Activated CD8-positive, alpha-beta T cell treated with anti-CD3 and anti-CD28 coated beads for 36 hours (primary cell): ENCODE data around the gene DACH2. TPM values are rescaled to one million over a fixed set of nuclear protein-coding genes. Genes with fewer than 3 reads are reported as not detected.

Source experiments
- ATAC-seq: fragments of 200-7000 bp; cut with Tn5 transposase; one replicate; pipeline ENCODE4 v1.10.0; 2021; ENCODE audit warnings: mild to moderate bottlenecking, moderate library complexity
- CTCF ChIA-PET: fragments of 350-600 bp; sonication (Branson Sonifier 250); formaldehyde crosslinking; loops from one replicate; lab custom pipeline; 2021; ENCODE audit warnings: antibody characterized with exemption; lab: Charles Lee
- POLR2A ChIA-PET: fragments of 350-600 bp; sonication (Branson Sonifier 250); formaldehyde crosslinking; loops from one replicate; lab custom pipeline; 2021; ENCODE audit warnings: antibody characterized with exemption; lab: Charles Lee
- DNase-seq: peaks from one replicate; pipeline ENCODE4 v3.0.0-alpha.2; 2020
- H3K27ac Mint-ChIP-seq: one replicate; pipeline ENCODE4 v1.8.0; 2021; ENCODE audit warnings: mild to moderate bottlenecking, mixed read lengths
- H3K27me3 Mint-ChIP-seq: one replicate; pipeline ENCODE4 v1.8.0; 2021; ENCODE audit warnings: mixed read lengths
- H3K36me3 Mint-ChIP-seq: one replicate; pipeline ENCODE4 v1.8.0; 2021; ENCODE audit warnings: low read depth, mixed read lengths
- H3K4me1 Mint-ChIP-seq: one replicate; pipeline ENCODE4 v1.8.0; 2021; ENCODE audit warnings: low read depth, mixed read lengths
- H3K4me3 Mint-ChIP-seq: one replicate; pipeline ENCODE4 v1.8.0; 2021; ENCODE audit warnings: mild to moderate bottlenecking, moderate library complexity, mixed read lengths
- H3K9me3 Mint-ChIP-seq: one replicate; pipeline ENCODE4 v1.8.0; 2021; ENCODE audit warnings: mixed read lengths
- intact Hi-C: fragments of 100-400 bp; cut with micrococcal nuclease; formaldehyde crosslinking; loops from one replicate; pipeline ENCODE4 v1.10.0; 2022
- total RNA-seq, 2 experiments: library from RNA; stranded (reverse); gene quantifications; one replicate each; pipeline ENCODE4 v1.2.3, GENCODE V29; 2021
- TF ChIP-seq, protein P1 (sequence below): fragments of 200-600 bp; IDR thresholded peaks from one replicate; pipeline ENCODE4 v1.8.0; 2022; ENCODE audit warnings: antibody characterized with exemption, mild to moderate bottlenecking

Gene DACH2
- total RNA-seq, 2 experiments from 2014 or later = not detected

DNA sequence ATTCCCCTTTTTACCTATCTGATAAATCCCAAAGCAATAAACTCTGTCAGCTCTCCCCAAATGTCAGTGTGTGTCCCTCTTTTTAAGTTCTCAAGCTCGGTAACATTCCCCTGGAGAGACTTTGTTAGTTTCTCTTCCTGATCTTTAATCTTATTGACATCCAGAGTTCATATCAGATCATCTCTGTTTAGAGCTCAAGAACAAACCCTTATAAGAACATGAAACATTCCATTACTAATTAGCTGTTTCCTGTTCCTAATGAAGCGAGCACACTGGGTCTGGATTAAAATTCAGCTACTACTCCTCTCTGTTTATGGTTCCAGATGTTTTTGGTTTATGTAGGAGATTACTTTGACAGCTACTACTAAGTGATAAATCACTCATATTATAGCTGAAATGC, 681.5 kb downstream of the DACH2 start:
- no peaks in the 10 kb centered on the region for H3K4me1 Mint-ChIP-seq
- no peaks in the 10 kb centered on the region for H3K27me3 Mint-ChIP-seq
- CTCF ChIA-PET = no interaction called here
- H3K36me3 Mint-ChIP-seq = no peaks in the 10 kb centered on the region
- TF ChIP-seq, protein P1, sequence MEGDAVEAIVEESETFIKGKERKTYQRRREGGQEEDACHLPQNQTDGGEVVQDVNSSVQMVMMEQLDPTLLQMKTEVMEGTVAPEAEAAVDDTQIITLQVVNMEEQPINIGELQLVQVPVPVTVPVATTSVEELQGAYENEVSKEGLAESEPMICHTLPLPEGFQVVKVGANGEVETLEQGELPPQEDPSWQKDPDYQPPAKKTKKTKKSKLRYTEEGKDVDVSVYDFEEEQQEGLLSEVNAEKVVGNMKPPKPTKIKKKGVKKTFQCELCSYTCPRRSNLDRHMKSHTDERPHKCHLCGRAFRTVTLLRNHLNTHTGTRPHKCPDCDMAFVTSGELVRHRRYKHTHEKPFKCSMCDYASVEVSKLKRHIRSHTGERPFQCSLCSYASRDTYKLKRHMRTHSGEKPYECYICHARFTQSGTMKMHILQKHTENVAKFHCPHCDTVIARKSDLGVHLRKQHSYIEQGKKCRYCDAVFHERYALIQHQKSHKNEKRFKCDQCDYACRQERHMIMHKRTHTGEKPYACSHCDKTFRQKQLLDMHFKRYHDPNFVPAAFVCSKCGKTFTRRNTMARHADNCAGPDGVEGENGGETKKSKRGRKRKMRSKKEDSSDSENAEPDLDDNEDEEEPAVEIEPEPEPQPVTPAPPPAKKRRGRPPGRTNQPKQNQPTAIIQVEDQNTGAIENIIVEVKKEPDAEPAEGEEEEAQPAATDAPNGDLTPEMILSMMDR = no peak
- POLR2A ChIA-PET = no interaction called here
- intact Hi-C loops = no loop called here
- ATAC-seq = no peak
- DNase-seq = no peak
- H3K9me3 Mint-ChIP-seq = peaks cover 1% of the 10 kb centered on the region
- no peak overlapping the region for H3K27ac Mint-ChIP-seq
- no peak overlapping the region for H3K4me3 Mint-ChIP-seq

DNA sequence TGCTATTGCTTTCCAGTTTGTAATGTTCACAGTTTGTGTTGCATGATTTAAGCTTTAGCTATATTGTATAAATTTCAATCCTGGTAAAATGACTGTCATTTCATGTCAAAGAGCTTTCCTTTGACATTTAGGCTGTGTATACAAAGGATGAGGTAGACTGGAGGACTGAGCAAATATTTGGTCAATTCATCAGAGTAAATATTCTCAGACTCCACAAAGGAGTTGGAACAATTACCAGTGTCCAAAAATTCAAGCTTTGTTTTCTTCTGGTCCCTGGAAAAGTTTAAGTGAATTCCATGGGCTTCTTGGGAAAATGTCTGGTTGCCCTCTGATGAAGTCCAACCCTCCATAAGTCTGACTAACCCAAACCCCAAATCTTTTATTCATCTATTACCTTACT, 682.4 kb downstream of the DACH2 start:
- Mint-ChIP-seq H3K27me3 (no peaks in the 10 kb centered on the region), H3K4me3 (no peak overlapping the region), H3K27ac (no peak overlapping the region), H3K36me3 (no peaks in the 10 kb centered on the region), H3K4me1 (no peaks in the 10 kb centered on the region), H3K9me3 (peaks cover 1% of the 10 kb centered on the region)
- POLR2A ChIA-PET = no interaction called here
- CTCF ChIA-PET = no interaction called here
- ATAC-seq (no peak), DNase-seq (no peak)
- TF ChIP-seq, protein P1 = no peak
- intact Hi-C loops = no loop called here

DNA sequence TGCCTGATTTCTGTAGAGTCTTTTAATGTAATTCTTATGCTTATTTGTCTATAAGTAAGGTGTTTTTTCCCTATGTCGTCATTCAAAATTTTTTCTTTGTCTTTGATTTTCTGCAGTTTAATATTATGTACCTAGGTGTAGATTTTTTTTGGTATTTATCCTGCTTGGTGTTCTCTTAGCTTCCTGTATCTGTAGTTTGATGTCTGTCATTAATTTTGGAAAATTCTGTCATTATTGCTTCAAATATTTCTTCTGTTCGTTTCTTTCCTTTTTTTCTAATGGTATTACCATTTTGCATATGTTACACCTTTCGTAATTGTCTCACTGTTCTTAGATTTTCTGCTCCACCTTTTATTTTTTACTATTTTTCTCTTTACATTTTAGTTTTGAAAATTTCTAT, 696.9 kb downstream of the DACH2 start:
- H3K4me3 Mint-ChIP-seq = no peak overlapping the region
- ChIA-PET CTCF (no interaction called here), POLR2A (no interaction called here)
- TF ChIP-seq, protein P1 = no peak
- H3K27ac Mint-ChIP-seq = no peak overlapping the region
- H3K4me1 Mint-ChIP-seq = no peaks in the 10 kb centered on the region
- no peaks in the 10 kb centered on the region for H3K27me3 Mint-ChIP-seq
- intact Hi-C loops = no loop called here
- no peaks in the 10 kb centered on the region for H3K36me3 Mint-ChIP-seq
- DNase-seq (no peak), ATAC-seq (no peak)
- no peaks in the 10 kb centered on the region for H3K9me3 Mint-ChIP-seq

Other genes starting within 250 kb of the DACH2 start
- gene CHM, start 100.9 kb upstream of the DACH2 start, total RNA-seq = 10 to 100 TPM in 1 of 2 experiments, 1 to 10 TPM in 1; 9.2 to 11.6 TPM